Measurements from ENCODE around the gene CEP152.

DNA sequence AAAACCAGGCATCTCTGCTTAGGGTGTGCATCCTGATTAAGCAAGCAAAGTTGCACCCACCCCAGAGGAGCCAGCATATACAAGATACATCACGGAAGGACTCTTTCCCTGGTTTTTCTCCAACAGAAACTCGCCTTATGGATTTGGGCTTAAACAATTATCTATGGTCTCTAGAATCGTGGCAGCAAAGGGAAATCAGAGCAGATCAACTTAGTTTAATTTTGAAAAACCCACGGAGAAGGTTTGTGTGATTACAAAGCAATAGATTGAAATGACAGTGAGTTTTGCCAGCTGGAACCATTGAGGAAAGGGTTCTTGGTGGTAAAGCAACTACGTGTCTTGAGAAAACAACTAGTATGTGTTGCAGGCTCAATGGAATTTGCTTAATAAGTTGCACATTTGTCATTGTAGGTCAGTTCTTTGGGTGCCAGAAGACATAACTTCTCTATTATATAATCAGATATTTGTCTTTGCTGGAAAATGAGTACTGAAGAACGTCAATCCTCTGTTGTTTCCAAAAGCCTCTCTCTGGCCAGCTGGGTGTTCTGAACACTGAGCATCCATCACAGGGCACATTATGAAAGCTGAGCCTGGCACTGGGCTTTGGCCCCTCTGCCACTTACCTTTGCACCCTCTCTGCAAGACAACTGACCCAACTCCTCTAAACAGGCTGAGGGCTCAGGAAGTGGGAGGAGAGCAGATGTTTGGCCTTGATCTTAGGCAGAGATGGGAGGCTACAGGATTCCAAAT is 89.6 kb downstream of the CEP152 start:
- TF ChIP-seq POLR2A (IDR thresholded peaks at IDR 0.05): no peak
- TF ChIP-seq, protein P1, sequence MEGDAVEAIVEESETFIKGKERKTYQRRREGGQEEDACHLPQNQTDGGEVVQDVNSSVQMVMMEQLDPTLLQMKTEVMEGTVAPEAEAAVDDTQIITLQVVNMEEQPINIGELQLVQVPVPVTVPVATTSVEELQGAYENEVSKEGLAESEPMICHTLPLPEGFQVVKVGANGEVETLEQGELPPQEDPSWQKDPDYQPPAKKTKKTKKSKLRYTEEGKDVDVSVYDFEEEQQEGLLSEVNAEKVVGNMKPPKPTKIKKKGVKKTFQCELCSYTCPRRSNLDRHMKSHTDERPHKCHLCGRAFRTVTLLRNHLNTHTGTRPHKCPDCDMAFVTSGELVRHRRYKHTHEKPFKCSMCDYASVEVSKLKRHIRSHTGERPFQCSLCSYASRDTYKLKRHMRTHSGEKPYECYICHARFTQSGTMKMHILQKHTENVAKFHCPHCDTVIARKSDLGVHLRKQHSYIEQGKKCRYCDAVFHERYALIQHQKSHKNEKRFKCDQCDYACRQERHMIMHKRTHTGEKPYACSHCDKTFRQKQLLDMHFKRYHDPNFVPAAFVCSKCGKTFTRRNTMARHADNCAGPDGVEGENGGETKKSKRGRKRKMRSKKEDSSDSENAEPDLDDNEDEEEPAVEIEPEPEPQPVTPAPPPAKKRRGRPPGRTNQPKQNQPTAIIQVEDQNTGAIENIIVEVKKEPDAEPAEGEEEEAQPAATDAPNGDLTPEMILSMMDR (IDR thresholded peaks at IDR 0.05): no peak

Data from heart left ventricle (tissue), 13 donors.